ENCODE measurements around the gene SRR.

SRR gene

GRCh38 chr17:2372681-2373080 lies 68.9 kb downstream of the SRR start:
- no peak for DNase-seq (ENCODE audit: low read depth, low spot score)
- POLR2A ChIA-PET, result no interaction called here
- CTCF ChIA-PET, result interaction anchor here (1.6 to 9.8 kb wide), 4 partner anchors 10 to 86 kb away, joined by 3 to 74 read pairs (median 16); no protein-coding TSS in a partner anchor
- TF ChIP-seq CTCF (IDR thresholded peaks at IDR 0.05; ENCODE audit: insufficient read depth, low read length, missing control alignments), result no peak
- H3K4me3 ChIP-seq (ENCODE audit: low read depth, low read length), result no peak overlapping the region

GRCh38 chr17:2373179-2373578 lies 69.4 kb downstream of the SRR start:
- no peak overlapping the region for H3K4me3 ChIP-seq (ENCODE audit: low read depth, low read length)
- no peak for DNase-seq (ENCODE audit: low read depth, low spot score)
- ChIA-PET POLR2A (interaction anchor here (1.5 kb wide), 1 partner anchor 9 kb away, joined by 3 read pairs; no protein-coding TSS in a partner anchor), CTCF (interaction anchor here (1.6 to 9.8 kb wide), 4 partner anchors 10 to 86 kb away, joined by 3 to 74 read pairs (median 16); no protein-coding TSS in a partner anchor)
- no peak for TF ChIP-seq CTCF (IDR thresholded peaks at IDR 0.05; ENCODE audit: insufficient read depth, low read length, missing control alignments)

Data from AG04449 (cell line).